ENCODE results near the gene MGAT4A.

Gene MGAT4A

GRCh38 chr2:98649992-98650375, 80.9 kb downstream of the MGAT4A start:
- no peak for DNase-seq

GRCh38 chr2:98649135-98649991, 81.6 kb downstream of the MGAT4A start:
- peak; percentile 93 for DNase-seq

- DNase-seq = no peak
Observed at GRCh38 chr2:98648451-98648850, 82.5 kb downstream of the MGAT4A start.

GRCh38 chr2:98647636-98648035, 83.3 kb downstream of the MGAT4A start:
- no peak for DNase-seq

- DNase-seq = no peak
Observed at GRCh38 chr2:98643496-98644100, 87.3 kb downstream of the MGAT4A start.

GRCh38 chr2:98637401-98638147, 93.4 kb downstream of the MGAT4A start:
- no peak for DNase-seq

- no peak for DNase-seq
Observed at GRCh38 chr2:98634406-98635092, 96.4 kb downstream of the MGAT4A start.

GRCh38 chr2:98632351-98632750, 98.6 kb downstream of the MGAT4A start:
- DNase-seq = no peak

- no peak for DNase-seq
Observed at GRCh38 chr2:98623657-98624056, 107.3 kb downstream of the MGAT4A start.

GRCh38 chr2:98617149-98617548, 113.8 kb downstream of the MGAT4A start:
- no peak for DNase-seq

GRCh38 chr2:98615481-98615880, 115.5 kb downstream of the MGAT4A start:
- no peak for DNase-seq

GRCh38 chr2:98614024-98614739, 116.8 kb downstream of the MGAT4A start:
- no peak for DNase-seq

- no peak for DNase-seq
Observed at GRCh38 chr2:98608962-98609604, 121.8 kb downstream of the MGAT4A start.

- peak; percentile 98 for DNase-seq
Observed at GRCh38 chr2:98608116-98608961, 122.6 kb downstream of the MGAT4A start, which contains the start of the genes COA5 and UNC50. Gene COA5, minus strand, starts transcription at chr2:98608512. Its CDS starts 107 bp downstream, at chr2:98608405. Gene UNC50, plus strand, starts transcription at chr2:98608589. Its CDS starts 1,171 bp downstream, at chr2:98609760.

GRCh38 chr2:98607741-98608115, 123.2 kb downstream of the MGAT4A start:
- no peak for DNase-seq

- no peak for DNase-seq
Observed at GRCh38 chr2:98607104-98607503, 123.8 kb downstream of the MGAT4A start.

- DNase-seq = no peak
Observed at GRCh38 chr2:98606431-98606830, 124.5 kb downstream of the MGAT4A start.

GRCh38 chr2:98605076-98605475, 125.9 kb downstream of the MGAT4A start:
- no peak for DNase-seq

- DNase-seq = no peak
Observed at GRCh38 chr2:98604547-98604946, 126.4 kb downstream of the MGAT4A start.

GRCh38 chr2:98601532-98602132, 129.3 kb downstream of the MGAT4A start:
- DNase-seq = peak; percentile 27
